ENCODE data around the gene SSUH2. TPM values are rescaled to one million over a fixed set of nuclear protein-coding genes. Genes with fewer than 3 reads are reported as not detected.

SSUH2 gene
- total RNA-seq, 1 experiment from 2014 or later = 0.51 TPM

GRCh38 chr3:8608041-8608790, 36.4 kb downstream of the SSUH2 start:
- TF ChIP-seq, protein P1, sequence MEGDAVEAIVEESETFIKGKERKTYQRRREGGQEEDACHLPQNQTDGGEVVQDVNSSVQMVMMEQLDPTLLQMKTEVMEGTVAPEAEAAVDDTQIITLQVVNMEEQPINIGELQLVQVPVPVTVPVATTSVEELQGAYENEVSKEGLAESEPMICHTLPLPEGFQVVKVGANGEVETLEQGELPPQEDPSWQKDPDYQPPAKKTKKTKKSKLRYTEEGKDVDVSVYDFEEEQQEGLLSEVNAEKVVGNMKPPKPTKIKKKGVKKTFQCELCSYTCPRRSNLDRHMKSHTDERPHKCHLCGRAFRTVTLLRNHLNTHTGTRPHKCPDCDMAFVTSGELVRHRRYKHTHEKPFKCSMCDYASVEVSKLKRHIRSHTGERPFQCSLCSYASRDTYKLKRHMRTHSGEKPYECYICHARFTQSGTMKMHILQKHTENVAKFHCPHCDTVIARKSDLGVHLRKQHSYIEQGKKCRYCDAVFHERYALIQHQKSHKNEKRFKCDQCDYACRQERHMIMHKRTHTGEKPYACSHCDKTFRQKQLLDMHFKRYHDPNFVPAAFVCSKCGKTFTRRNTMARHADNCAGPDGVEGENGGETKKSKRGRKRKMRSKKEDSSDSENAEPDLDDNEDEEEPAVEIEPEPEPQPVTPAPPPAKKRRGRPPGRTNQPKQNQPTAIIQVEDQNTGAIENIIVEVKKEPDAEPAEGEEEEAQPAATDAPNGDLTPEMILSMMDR (IDR thresholded peaks at IDR 0.05; ENCODE audit: unreplicated experiment) = no peak
- Mint-ChIP-seq H3K36me3 (ENCODE audit: insufficient read depth, unreplicated experiment) (no peaks in the 10 kb centered on the region), H3K9me3 (ENCODE audit: unreplicated experiment) (no peaks in the 10 kb centered on the region), H3K4me1 (ENCODE audit: insufficient read depth, unreplicated experiment) (peaks cover 14% of the 10 kb centered on the region), H3K4me3 (ENCODE audit: unreplicated experiment) (no peak overlapping the region), H3K27me3 (ENCODE audit: insufficient read depth, unreplicated experiment) (no peaks in the 10 kb centered on the region), H3K27ac (ENCODE audit: low read depth, unreplicated experiment) (peak overlapping the region; percentile 41)
- no peak for DNase-seq (ENCODE audit: unreplicated experiment)
- intact Hi-C loops (cut with micrococcal nuclease) = no loop called here
- ChIA-PET POLR2A (interaction anchor here (1.6 kb wide), 1 partner anchor 11 kb away, joined by 4 read pairs; no protein-coding TSS in a partner anchor), CTCF (interaction anchor here (0.6 to 7.6 kb wide), 9 partner anchors 12 to 258 kb away, joined by 3 to 72 read pairs (median 3); no protein-coding TSS in a partner anchor)
- BruUV-seq (replicated peaks) = no TSS peak

- Mint-ChIP-seq H3K4me3 (ENCODE audit: unreplicated experiment) (no peak overlapping the region), H3K27ac (ENCODE audit: low read depth, unreplicated experiment) (no peak overlapping the region), H3K9me3 (ENCODE audit: unreplicated experiment) (no peaks in the 10 kb centered on the region), H3K27me3 (ENCODE audit: insufficient read depth, unreplicated experiment) (no peaks in the 10 kb centered on the region), H3K36me3 (ENCODE audit: insufficient read depth, unreplicated experiment) (no peaks in the 10 kb centered on the region), H3K4me1 (ENCODE audit: insufficient read depth, unreplicated experiment) (peaks cover 21% of the 10 kb centered on the region)
- ChIA-PET POLR2A (interaction anchor here (1.6 kb wide), 1 partner anchor 12 kb away, joined by 4 read pairs; no protein-coding TSS in a partner anchor), CTCF (interaction anchor here (0.5 to 7.6 kb wide), 10 partner anchors 13 to 394 kb away, joined by 3 to 72 read pairs (median 3); no protein-coding TSS in a partner anchor)
- DNase-seq (ENCODE audit: unreplicated experiment) = peak; percentile 61
- TF ChIP-seq, protein P1 (IDR thresholded peaks at IDR 0.05; ENCODE audit: unreplicated experiment) = peak; percentile 73
- intact Hi-C loops (cut with micrococcal nuclease) = loop anchor here (1.0 kb wide), 1 partner anchor 165 kb away; no protein-coding TSS in a partner anchor
- no TSS peak for BruUV-seq (replicated peaks)
These were observed 37.2 kb downstream of the SSUH2 start for GRCh38 chr3:8607234-8608040.

DNA sequence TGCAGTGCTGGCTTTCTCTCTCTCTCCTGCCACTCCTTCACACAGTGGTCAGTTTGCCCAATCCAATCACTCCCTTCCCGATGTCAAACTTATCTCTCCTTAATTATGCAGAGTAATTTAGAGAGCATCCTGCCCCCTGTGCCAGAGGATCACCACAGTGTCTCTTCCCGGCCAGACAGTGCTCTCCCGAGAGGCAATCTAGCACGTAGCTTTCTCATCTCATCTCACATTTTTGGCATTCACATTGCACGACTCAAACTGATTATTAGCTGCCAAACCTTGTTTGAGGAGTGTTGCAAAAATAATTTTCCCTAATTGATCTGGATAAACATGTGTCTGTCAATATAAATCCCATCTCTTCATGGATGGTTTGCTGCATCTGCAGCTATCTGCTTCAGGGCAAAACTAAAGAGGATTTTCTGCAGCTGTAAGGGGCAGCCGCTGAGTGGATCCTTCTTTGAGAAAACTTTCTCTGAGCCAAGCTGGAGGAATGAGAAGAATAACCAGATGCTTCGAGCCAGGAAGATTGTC, 37.8 kb downstream of the SSUH2 start:
- Mint-ChIP-seq H3K9me3 (ENCODE audit: unreplicated experiment) (no peaks in the 10 kb centered on the region), H3K27me3 (ENCODE audit: insufficient read depth, unreplicated experiment) (no peaks in the 10 kb centered on the region), H3K36me3 (ENCODE audit: insufficient read depth, unreplicated experiment) (no peaks in the 10 kb centered on the region), H3K27ac (ENCODE audit: low read depth, unreplicated experiment) (no peak overlapping the region), H3K4me3 (ENCODE audit: unreplicated experiment) (no peak overlapping the region), H3K4me1 (ENCODE audit: insufficient read depth, unreplicated experiment) (peaks cover 21% of the 10 kb centered on the region)
- CTCF ChIA-PET = interaction anchor here (0.5 to 7.6 kb wide), 5 partner anchors 21 to 393 kb away, joined by 3 to 72 read pairs (median 3); no protein-coding TSS in a partner anchor
- no TSS peak for BruUV-seq (replicated peaks)
- TF ChIP-seq, protein P1 (IDR thresholded peaks at IDR 0.05; ENCODE audit: unreplicated experiment) = no peak
- POLR2A ChIA-PET = interaction anchor here (1.6 kb wide), 1 partner anchor 13 kb away, joined by 4 read pairs; no protein-coding TSS in a partner anchor
- DNase-seq (ENCODE audit: unreplicated experiment) = no peak
- intact Hi-C loops (cut with micrococcal nuclease) = loop anchor here (1.0 kb wide), 1 partner anchor 164 kb away; no protein-coding TSS in a partner anchor

All from MCF 10A (cell line).